Measurements from ENCODE around the gene IL17RA. TPM values are rescaled to one million over a fixed set of nuclear protein-coding genes. Genes with fewer than 3 reads are reported as not detected.

IL17RA gene
- total and polyA plus RNA-seq, 3 experiments from 2014 or later: 21.7 to 30.2 (median 22.0) TPM

GRCh38 chr22:17162731-17163130, 77.9 kb downstream of the IL17RA start:
- Mint-ChIP-seq H3K9me3 (no peaks in the 10 kb centered on the region), H3K4me3 (peak overlapping the region in 1 of 7 donors; percentile 74)
- peaks cover 16% of the 10 kb centered on the region for H3K4me1 ChIP-seq (ENCODE audit: insufficient read depth, low read length)

GRCh38 chr22:17164392-17165024, 79.7 kb downstream of the IL17RA start:
- Mint-ChIP-seq H3K4me3 (no peak overlapping the region), H3K27ac (no peak overlapping the region), H3K4me1 (peaks cover 6 to 9% (median 7%) of the 10 kb centered on the region in 3 donors), H3K27me3 (peaks cover 0 to 2% of the 10 kb centered on the region in 2 donors), H3K9me3 (no peaks in the 10 kb centered on the region), H3K36me3 (peaks cover 0 to 1% (median 0%) of the 10 kb centered on the region in 3 donors)
- no peak overlapping the region for H3K27ac ChIP-seq (ENCODE audit: low read depth, low read length)
- no peak overlapping the region for H3K4me3 ChIP-seq (ENCODE audit: low read length)
- CTCF ChIA-PET: no interaction called here
- peaks cover 7% of the 10 kb centered on the region for H3K4me1 ChIP-seq (ENCODE audit: insufficient read depth, low read length)
- POLR2A ChIA-PET: no interaction called here
- DNase-seq: no peak
- no peaks in the 10 kb centered on the region for H3K9me3 ChIP-seq (ENCODE audit: low read length)
- no peaks in the 10 kb centered on the region for H3K27me3 ChIP-seq (ENCODE audit: insufficient read depth, low read length, poor library complexity, severe bottlenecking)
- H3K36me3 ChIP-seq (ENCODE audit: insufficient read depth, low read length): no peaks in the 10 kb centered on the region

More at GRCh38 chr22:17162731-17163130, 77.9 kb downstream of the IL17RA start:
- ChIA-PET POLR2A (no interaction called here), CTCF (interaction anchor here (7.5 kb wide), 1 partner anchor 10 kb away, joined by 76 read pairs; no protein-coding TSS in a partner anchor)
- Mint-ChIP-seq H3K36me3 (peaks cover 0 to 1% (median 0%) of the 10 kb centered on the region in 3 donors), H3K4me1 (peaks cover 13 to 17% (median 14%) of the 10 kb centered on the region in 3 donors), H3K27ac (no peak overlapping the region), H3K27me3 (peaks cover 0 to 2% of the 10 kb centered on the region in 2 donors)
- Histone ChIP-seq H3K4me3 (ENCODE audit: low read length) (no peak overlapping the region), H3K9me3 (ENCODE audit: low read length) (no peaks in the 10 kb centered on the region), H3K36me3 (ENCODE audit: insufficient read depth, low read length) (no peaks in the 10 kb centered on the region), H3K27me3 (ENCODE audit: insufficient read depth, low read length, poor library complexity, severe bottlenecking) (no peaks in the 10 kb centered on the region), H3K27ac (ENCODE audit: low read depth, low read length) (no peak overlapping the region)
- no peak for DNase-seq

Other genes starting within 250 kb of the IL17RA start
- gene GAB4, start 76.8 kb upstream of the IL17RA start, total RNA-seq: not detected
- not detected for gene GAB4, start 76.8 kb upstream of the IL17RA start, polyA plus RNA-seq
- under 1 TPM; 0.11 to 0.15 TPM for gene TMEM121B, start 36.4 kb downstream of the IL17RA start, total RNA-seq
- not detected for gene TMEM121B, start 36.4 kb downstream of the IL17RA start, polyA plus RNA-seq
- gene HDHD5, start 74.3 kb downstream of the IL17RA start, total RNA-seq: 10 to 100 TPM; 38.6 to 40.0 TPM
- 53.5 TPM for gene HDHD5, start 74.3 kb downstream of the IL17RA start, polyA plus RNA-seq
- gene ADA2, start 134.4 kb downstream of the IL17RA start, total RNA-seq: 10 to 100 TPM in 1 of 2 experiments, 1 to 10 TPM in 1; 8.6 to 11.1 TPM
- 76.9 TPM for gene ADA2, start 134.4 kb downstream of the IL17RA start, polyA plus RNA-seq